HEK293 (cell line): ENCODE results near the gene RPP25L.

ENCODE experiments used
- MZF1 ChIP-seq: fragments of 450-650 bp; formaldehyde crosslinking; IDR thresholded peaks from 2 replicates; pipeline ENCODE4 v1.5.1; 2017; ENCODE audit warnings: missing biosample characterization, missing genetic modification characterization, borderline replicate concordance
- PATZ1 ChIP-seq: fragments of 450-650 bp; formaldehyde crosslinking; IDR thresholded peaks from 2 replicates; pipeline ENCODE4 v1.5.1; 2016; ENCODE audit warnings: missing biosample characterization, missing genetic modification characterization
- PRDM6 ChIP-seq: fragments of 450-650 bp; formaldehyde crosslinking; IDR thresholded peaks from 2 replicates; pipeline ENCODE4 v1.5.1; 2017; ENCODE audit warnings: missing biosample characterization, missing genetic modification characterization
- TCF7L2 ChIP-seq: IDR thresholded peaks from 2 replicates; pipeline ENCODE4 v1.6.1; 2011; ENCODE audit warnings: low read depth, mild to moderate bottlenecking, inconsistent platforms, low read length, moderate library complexity, borderline replicate concordance
- WT1 ChIP-seq: fragments of 450-650 bp; formaldehyde crosslinking; IDR thresholded peaks from 2 replicates; pipeline ENCODE4 v1.5.1; 2016; ENCODE audit warnings: missing biosample characterization, missing genetic modification characterization
- ZFP3 ChIP-seq: fragments of 450-650 bp; formaldehyde crosslinking; IDR thresholded peaks from 2 replicates; pipeline ENCODE4 v1.5.1; 2016; ENCODE audit warnings: low read depth, missing biosample characterization, missing genetic modification characterization
- ZNF133 ChIP-seq: fragments of 450-650 bp; formaldehyde crosslinking; IDR thresholded peaks from 2 replicates; pipeline ENCODE4 v1.5.1; 2016; ENCODE audit warnings: missing biosample characterization, missing genetic modification characterization
- ZNF138 ChIP-seq: fragments of 450-650 bp; formaldehyde crosslinking; IDR thresholded peaks from 2 replicates; pipeline ENCODE4 v1.5.1; 2016; ENCODE audit warnings: missing biosample characterization, missing genetic modification characterization, borderline replicate concordance
- ZNF157 ChIP-seq: fragments of 450-650 bp; formaldehyde crosslinking; IDR thresholded peaks from 2 replicates; pipeline ENCODE4 v1.5.1; 2016; ENCODE audit warnings: missing biosample characterization, missing genetic modification characterization
- ZNF16 ChIP-seq: fragments of 450-650 bp; formaldehyde crosslinking; IDR thresholded peaks from 2 replicates; pipeline ENCODE4 v1.5.1; 2016; ENCODE audit warnings: low read depth, missing biosample characterization, missing genetic modification characterization
- ZNF23 ChIP-seq: fragments of 450-650 bp; formaldehyde crosslinking; IDR thresholded peaks from 2 replicates; pipeline ENCODE4 v1.5.1; 2016; ENCODE audit warnings: missing biosample characterization, missing genetic modification characterization, borderline replicate concordance
- ZNF311 ChIP-seq: fragments of 450-650 bp; formaldehyde crosslinking; IDR thresholded peaks from 2 replicates; pipeline ENCODE4 v1.5.1; 2017; ENCODE audit warnings: missing biosample characterization, missing genetic modification characterization, borderline replicate concordance
- ZNF324 ChIP-seq: fragments of 450-650 bp; formaldehyde crosslinking; IDR thresholded peaks from 2 replicates; pipeline ENCODE4 v1.5.1; 2016; ENCODE audit warnings: missing biosample characterization, missing genetic modification characterization
- ZNF341 ChIP-seq: fragments of 450-650 bp; formaldehyde crosslinking; IDR thresholded peaks from 2 replicates; pipeline ENCODE4; 2016; ENCODE audit warnings: low read depth, missing biosample characterization, missing genetic modification characterization
- ZNF404 ChIP-seq: fragments of 450-650 bp; formaldehyde crosslinking; IDR thresholded peaks from 2 replicates; pipeline ENCODE4 v1.5.1; 2017; ENCODE audit warnings: missing biosample characterization, missing genetic modification characterization
- ZNF416 ChIP-seq: fragments of 450-650 bp; formaldehyde crosslinking; IDR thresholded peaks from 2 replicates; pipeline ENCODE4 v1.5.1; 2016; ENCODE audit warnings: missing biosample characterization, missing genetic modification characterization
- ZNF426 ChIP-seq: fragments of 450-650 bp; formaldehyde crosslinking; IDR thresholded peaks from 2 replicates; pipeline ENCODE4 v1.5.1; 2017; ENCODE audit warnings: missing biosample characterization, missing genetic modification characterization, mild to moderate bottlenecking, inconsistent platforms, moderate library complexity
- ZNF521 ChIP-seq: fragments of 450-650 bp; formaldehyde crosslinking; IDR thresholded peaks from 2 replicates; pipeline ENCODE4 v1.5.1; 2017; ENCODE audit warnings: missing biosample characterization, mild to moderate bottlenecking, missing genetic modification characterization
- ZNF529 ChIP-seq: fragments of 450-650 bp; formaldehyde crosslinking; IDR thresholded peaks from 2 replicates; pipeline ENCODE4 v1.5.1; 2017; ENCODE audit warnings: missing genetic modification characterization, missing biosample characterization; ENCODE audit not compliant: insufficient replicate concordance
- ZNF555 ChIP-seq: fragments of 450-650 bp; formaldehyde crosslinking; conservative IDR thresholded peaks from 2 replicates; pipeline ENCODE4 v1.5.1; 2017; ENCODE audit warnings: missing biosample characterization, mild to moderate bottlenecking, missing genetic modification characterization, inconsistent platforms
- ZNF560 ChIP-seq: fragments of 450-650 bp; formaldehyde crosslinking; IDR thresholded peaks from 2 replicates; pipeline ENCODE4 v1.5.1; 2017; ENCODE audit warnings: missing biosample characterization, missing genetic modification characterization, borderline replicate concordance
- ZNF623 ChIP-seq: fragments of 450-650 bp; formaldehyde crosslinking; IDR thresholded peaks from 2 replicates; pipeline ENCODE4 v1.5.1; 2016; ENCODE audit warnings: missing biosample characterization, missing genetic modification characterization
- ZNF654 ChIP-seq: fragments of 450-650 bp; formaldehyde crosslinking; IDR thresholded peaks from 2 replicates; pipeline ENCODE4 v1.5.1; 2016; ENCODE audit warnings: low read depth, missing biosample characterization, missing genetic modification characterization
- ZNF76 ChIP-seq: fragments of 450-650 bp; formaldehyde crosslinking; IDR thresholded peaks from 2 replicates; pipeline ENCODE4; 2016; ENCODE audit warnings: low read depth, missing biosample characterization, missing genetic modification characterization, borderline replicate concordance
- ZNF776 ChIP-seq: fragments of 450-650 bp; formaldehyde crosslinking; IDR thresholded peaks from 2 replicates; pipeline ENCODE4 v1.5.0; 2017; ENCODE audit warnings: missing biosample characterization, missing genetic modification characterization, borderline replicate concordance
- ZNF837 ChIP-seq: fragments of 450-650 bp; formaldehyde crosslinking; IDR thresholded peaks from 2 replicates; pipeline ENCODE4 v1.5.1; 2016; ENCODE audit warnings: missing biosample characterization, missing genetic modification characterization
- ZSCAN23 ChIP-seq: fragments of 450-650 bp; formaldehyde crosslinking; IDR thresholded peaks from 2 replicates; pipeline ENCODE4 v1.5.1; 2016; ENCODE audit warnings: missing biosample characterization, missing genetic modification characterization
- TF ChIP-seq, protein P1 (sequence below): fragments of 450-650 bp; formaldehyde crosslinking; IDR thresholded peaks from 2 replicates; pipeline ENCODE4 v1.5.1; 2016; ENCODE audit warnings: missing biosample characterization, missing genetic modification characterization
- TF ChIP-seq, protein P2 (sequence below): fragments of 450-650 bp; formaldehyde crosslinking; optimal IDR thresholded peaks from 2 replicates; pipeline ENCODE3; 2016; ENCODE audit warnings: missing biosample characterization, mild to moderate bottlenecking, missing genetic modification characterization
- TF ChIP-seq, protein P3 (sequence below): fragments of 450-650 bp; formaldehyde crosslinking; IDR thresholded peaks from 2 replicates; pipeline ENCODE4 v1.5.1; 2016; ENCODE audit warnings: missing biosample characterization, missing genetic modification characterization

The RPP25L gene

DNA sequence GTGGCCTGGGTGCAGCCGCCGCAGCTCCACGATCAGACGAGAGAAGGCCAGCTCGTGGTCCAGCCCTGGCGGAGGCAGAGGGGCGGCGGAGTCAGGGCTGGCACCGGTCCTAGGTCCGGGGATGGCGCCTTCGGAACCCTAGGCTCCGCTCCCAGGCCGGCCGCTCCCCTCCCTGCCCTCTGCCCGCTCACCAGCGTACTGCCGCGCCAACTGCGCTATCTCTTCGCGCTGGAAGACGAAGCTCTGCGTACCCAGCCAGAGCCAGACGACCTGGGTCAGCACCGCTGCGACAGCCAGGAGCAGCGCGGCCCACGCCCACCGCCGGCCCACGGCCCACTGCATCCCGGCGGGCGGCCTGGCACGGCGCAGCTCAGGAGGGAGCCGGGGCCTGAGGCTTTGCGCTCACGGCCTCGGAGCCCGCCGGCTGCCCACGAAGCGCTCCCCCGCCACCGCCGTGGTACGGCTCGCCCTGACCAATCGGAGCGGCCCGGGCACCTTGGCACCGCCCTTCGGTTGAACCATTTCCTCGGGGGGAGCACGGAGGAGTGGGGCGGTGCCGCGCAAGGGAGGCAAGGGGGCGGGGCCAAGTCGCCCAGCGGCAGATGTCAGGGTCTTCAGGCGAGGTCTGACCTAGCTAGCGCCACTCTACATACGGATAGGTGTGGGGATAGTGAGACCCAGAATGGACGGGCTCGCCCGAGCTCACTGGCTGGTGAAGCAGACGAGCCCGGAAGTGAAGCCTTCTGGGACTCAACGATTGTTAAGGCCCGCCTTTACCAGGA lies 25.6 kb upstream of the RPP25L start, which contains the start of gene SIGMAR1 (continued):
- TF ChIP-seq, protein P1, sequence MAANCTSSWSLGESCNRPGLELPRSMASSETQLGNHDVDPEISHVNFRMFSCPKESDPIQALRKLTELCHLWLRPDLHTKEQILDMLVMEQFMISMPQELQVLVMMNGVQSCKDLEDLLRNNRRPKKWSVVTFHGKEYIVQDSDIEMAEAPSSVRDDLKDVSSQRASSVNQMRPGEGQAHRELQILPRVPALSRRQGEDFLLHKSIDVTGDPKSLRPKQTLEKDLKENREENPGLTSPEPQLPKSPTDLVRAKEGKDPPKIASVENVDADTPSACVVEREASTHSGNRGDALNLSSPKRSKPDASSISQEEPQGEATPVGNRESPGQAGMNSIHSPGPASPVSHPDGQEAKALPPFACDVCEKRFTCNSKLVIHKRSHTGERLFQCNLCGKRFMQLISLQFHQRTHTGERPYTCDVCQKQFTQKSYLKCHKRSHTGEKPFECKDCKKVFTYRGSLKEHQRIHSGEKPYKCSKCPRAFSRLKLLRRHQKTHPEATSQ (tag by site-specific recombination) = no peak
- TF ChIP-seq ZNF426 (tag by site-specific recombination) (no peak), MZF1 (no peak; the same call in 1 of the 2 replicates), TCF7L2 (no peak), PATZ1 (tag by site-specific recombination) (peak; percentile 80), ZNF560 (tag by site-specific recombination) (no peak), ZNF529 (tag by site-specific recombination) (no peak), ZNF341 (tag by site-specific recombination) (no peak), ZNF654 (tag by site-specific recombination) (no peak), ZNF555 (tag by site-specific recombination) (no peak), ZNF324 (tag by site-specific recombination) (no peak), ZNF776 (no peak), ZNF837 (tag by site-specific recombination) (no peak), ZNF133 (no peak), ZNF404 (no peak), ZNF23 (no peak), ZNF416 (tag by site-specific recombination) (no peak), ZNF623 (tag by site-specific recombination) (no peak), ZNF521 (tag by site-specific recombination) (no peak), ZNF157 (tag by site-specific recombination) (no peak), ZNF311 (tag by site-specific recombination) (no peak), ZFP3 (no peak), WT1 (no peak), ZNF16 (tag by site-specific recombination) (no peak), ZNF138 (tag by site-specific recombination) (no peak), ZNF76 (peak; percentile 62; the same call in 1 of the 2 replicates), ZSCAN23 (tag by site-specific recombination) (no peak), PRDM6 (tag by site-specific recombination) (no peak)
- TF ChIP-seq, protein P2, sequence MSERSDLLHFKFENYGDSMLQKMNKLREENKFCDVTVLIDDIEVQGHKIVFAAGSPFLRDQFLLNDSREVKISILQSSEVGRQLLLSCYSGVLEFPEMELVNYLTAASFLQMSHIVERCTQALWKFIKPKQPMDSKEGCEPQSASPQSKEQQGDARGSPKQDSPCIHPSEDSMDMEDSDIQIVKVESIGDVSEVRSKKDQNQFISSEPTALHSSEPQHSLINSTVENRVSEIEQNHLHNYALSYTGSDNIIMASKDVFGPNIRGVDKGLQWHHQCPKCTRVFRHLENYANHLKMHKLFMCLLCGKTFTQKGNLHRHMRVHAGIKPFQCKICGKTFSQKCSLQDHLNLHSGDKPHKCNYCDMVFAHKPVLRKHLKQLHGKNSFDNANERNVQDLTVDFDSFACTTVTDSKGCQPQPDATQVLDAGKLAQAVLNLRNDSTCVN (tag by site-specific recombination) = peak; percentile 79
- TF ChIP-seq, protein P3, sequence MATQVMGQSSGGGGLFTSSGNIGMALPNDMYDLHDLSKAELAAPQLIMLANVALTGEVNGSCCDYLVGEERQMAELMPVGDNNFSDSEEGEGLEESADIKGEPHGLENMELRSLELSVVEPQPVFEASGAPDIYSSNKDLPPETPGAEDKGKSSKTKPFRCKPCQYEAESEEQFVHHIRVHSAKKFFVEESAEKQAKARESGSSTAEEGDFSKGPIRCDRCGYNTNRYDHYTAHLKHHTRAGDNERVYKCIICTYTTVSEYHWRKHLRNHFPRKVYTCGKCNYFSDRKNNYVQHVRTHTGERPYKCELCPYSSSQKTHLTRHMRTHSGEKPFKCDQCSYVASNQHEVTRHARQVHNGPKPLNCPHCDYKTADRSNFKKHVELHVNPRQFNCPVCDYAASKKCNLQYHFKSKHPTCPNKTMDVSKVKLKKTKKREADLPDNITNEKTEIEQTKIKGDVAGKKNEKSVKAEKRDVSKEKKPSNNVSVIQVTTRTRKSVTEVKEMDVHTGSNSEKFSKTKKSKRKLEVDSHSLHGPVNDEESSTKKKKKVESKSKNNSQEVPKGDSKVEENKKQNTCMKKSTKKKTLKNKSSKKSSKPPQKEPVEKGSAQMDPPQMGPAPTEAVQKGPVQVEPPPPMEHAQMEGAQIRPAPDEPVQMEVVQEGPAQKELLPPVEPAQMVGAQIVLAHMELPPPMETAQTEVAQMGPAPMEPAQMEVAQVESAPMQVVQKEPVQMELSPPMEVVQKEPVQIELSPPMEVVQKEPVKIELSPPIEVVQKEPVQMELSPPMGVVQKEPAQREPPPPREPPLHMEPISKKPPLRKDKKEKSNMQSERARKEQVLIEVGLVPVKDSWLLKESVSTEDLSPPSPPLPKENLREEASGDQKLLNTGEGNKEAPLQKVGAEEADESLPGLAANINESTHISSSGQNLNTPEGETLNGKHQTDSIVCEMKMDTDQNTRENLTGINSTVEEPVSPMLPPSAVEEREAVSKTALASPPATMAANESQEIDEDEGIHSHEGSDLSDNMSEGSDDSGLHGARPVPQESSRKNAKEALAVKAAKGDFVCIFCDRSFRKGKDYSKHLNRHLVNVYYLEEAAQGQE (tag by site-specific recombination) = no peak
